GM19455 (cell line): ENCODE measurements around the gene SLC41A3.
A peak's percentile ranks its signal among the peaks of the same experiment; 100 is the strongest.
"Not testable (repeated sequence)": the region's sequence is repeated elsewhere in the genome, so short reads cannot be mapped to it uniquely, and the experiment has no call there.

Experiments
- ATAC-seq: cut with Tn5 transposase; IDR thresholded peaks from one replicate; pipeline ENCODE4 v1.9.1; 2021; ENCODE audit not compliant: unreplicated experiment

Gene SLC41A3

GRCh38 chr3:126084768-126085180 is 850 bp upstream of the SLC41A3 start:
- ATAC-seq, result no peak

DNA sequence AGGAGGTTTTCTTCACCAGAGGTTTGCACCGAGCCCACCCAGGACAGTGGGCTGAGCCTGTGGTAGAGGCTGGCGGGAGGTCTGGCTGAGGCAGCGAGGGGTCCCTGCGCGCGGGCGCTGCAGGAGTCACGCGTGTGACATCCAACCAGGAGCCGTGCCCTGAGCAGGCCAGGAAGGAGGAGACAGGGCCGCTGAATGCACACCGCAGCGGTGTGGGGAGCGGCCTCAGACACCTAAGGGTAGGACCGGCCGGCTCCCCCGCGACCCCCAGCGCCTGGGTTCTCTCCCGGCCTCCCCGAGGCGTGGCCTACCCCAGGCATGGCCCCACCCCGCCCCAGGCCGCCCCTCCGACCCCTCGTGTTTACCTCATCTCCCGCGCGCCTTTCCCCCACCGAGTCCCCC is 412 bp downstream of the SLC41A3 start:
- ATAC-seq, result peak; percentile 59

DNA sequence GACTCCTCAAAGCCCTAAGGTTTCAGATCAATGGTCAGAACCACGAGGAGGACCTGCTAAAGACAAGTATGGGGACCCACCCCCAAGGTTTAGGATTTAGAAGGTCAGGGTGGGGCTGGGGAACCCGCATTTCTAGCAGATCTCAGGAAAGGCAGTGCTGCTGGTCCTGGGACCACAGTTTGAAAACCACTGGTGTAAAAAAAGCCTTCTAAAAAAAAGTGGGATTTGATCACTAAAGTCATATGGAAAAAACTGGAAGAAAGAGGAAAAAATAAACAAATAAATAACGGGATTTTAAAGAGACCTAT is 832 bp downstream of the SLC41A3 start:
- no peak for ATAC-seq

DNA sequence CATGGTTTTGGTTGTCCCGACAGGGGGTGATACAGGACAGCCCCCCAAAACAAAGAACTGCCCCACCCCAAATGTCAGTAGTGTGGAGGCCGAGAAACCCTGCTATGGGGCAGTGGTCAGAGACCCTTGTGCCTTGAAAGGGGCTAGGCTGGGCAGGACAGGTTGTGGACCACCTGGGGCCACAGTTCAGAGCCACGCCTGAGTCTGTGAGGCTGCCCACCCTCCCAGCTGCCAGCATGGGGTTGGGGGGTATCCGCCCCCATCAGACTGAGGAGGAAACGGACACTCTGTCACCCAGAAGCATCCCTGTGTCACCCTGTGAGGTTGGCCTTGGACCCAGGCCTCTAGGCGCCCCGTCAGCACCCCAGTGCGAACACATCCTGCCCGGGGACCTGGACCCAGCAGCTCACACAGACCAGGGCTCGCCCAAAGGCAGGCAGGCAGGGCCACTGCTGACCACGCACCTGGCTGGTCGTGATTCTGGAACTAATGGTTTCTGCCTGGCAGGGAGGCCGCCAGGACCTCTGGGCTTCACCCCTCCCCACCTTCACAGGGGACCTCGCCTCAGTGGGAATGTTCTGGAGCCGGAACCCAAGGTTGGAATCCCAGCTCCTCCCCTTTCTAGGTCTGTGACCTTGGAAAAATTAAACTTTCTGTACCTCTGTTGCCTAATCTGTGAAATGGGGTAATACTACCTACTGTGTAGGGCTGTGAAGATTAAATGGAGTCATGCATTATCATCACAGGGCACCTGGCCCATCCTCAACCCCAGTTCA is 1.4 kb downstream of the SLC41A3 start:
- no peak for ATAC-seq

GRCh38 chr3:126081618-126082361 is 2.1 kb downstream of the SLC41A3 start:
- no peak for ATAC-seq

DNA sequence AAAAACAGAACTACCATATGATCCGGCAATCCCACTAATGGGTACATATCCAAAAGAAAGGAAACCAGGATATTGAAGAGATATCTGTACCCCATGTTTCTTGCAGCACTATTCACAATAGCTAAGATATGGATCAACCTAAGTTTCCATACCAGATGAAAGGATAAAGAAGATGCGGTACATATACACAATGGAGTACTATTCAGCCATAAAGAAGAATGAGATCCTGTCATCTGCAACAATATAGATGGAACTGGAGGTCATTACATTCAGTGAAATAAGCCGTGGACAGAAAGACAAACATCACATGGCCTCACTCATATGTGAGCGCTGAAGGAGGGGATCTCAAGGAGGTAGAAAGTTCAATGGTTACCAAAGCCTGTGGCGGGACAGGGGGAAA is 3.0 kb downstream of the SLC41A3 start:
- no peak for ATAC-seq

- no peak for ATAC-seq
These were observed 5.1 kb downstream of the SLC41A3 start for GRCh38 chr3:126078866-126079265.

DNA sequence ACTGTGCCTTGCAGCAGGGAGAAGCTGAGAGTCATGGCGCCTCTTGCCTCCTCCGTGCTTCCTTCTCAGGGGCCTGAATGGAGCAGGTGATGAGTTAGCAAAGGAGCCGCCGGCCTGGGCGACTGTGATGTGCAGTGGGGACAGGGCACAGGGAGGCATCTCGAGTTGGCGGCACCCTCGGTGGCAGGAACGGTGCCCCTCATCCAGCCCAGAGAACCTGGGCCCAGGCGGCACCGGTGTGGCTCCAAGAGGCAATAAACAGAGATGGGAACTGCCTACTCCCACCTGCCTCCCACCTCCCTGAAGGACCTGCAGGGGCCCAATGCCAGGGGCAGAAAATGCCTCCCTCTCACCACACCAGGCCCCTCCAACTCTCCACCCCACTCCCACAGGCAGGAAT is 6.2 kb downstream of the SLC41A3 start:
- ATAC-seq, result no peak

GRCh38 chr3:126076140-126076539 is 7.8 kb downstream of the SLC41A3 start:
- no peak for ATAC-seq

- ATAC-seq, result no peak
These were observed 13.8 kb downstream of the SLC41A3 start for GRCh38 chr3:126070146-126070545.

DNA sequence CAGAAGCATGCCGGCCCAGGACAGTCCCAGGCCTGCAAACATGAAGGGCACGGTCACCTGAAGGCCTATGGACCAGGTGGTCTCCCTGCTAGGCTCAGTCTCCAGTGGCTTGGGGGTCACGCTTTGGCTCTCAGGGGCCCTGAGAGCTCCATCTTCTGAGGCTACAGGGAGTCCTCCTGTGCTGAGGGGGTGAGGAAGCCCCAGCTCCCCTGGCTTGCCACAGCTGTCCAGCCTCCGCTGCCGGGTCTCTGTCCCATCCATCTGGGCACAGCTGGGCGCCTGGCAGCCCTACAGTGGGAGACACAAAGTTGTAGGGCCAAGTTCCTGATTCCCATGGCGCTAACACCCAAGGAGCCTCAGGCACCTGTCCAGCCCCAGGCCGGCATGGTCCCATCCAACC is 16.0 kb downstream of the SLC41A3 start:
- ATAC-seq, result no peak

GRCh38 chr3:126066676-126067075 is 17.2 kb downstream of the SLC41A3 start:
- ATAC-seq, result not testable (repeated sequence)

DNA sequence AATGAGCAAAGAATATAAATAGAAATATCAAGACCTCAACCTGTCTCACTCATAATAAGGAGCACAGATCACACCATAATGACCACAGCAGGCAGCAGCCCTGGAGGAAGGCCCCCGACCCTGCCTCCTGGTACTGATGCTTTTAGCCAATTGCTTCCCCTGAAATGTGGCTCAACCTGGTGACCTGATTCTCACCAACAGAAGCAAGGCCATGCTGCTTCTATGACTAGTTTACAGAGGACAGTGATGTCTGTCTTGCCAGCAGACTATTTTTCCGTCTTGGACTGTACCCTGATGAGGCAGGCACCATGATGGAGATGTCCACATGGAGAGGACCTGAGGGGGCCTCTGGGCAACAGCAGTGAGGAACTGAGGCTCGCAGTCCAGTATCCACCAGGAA is 18.0 kb downstream of the SLC41A3 start:
- ATAC-seq, result no peak

DNA sequence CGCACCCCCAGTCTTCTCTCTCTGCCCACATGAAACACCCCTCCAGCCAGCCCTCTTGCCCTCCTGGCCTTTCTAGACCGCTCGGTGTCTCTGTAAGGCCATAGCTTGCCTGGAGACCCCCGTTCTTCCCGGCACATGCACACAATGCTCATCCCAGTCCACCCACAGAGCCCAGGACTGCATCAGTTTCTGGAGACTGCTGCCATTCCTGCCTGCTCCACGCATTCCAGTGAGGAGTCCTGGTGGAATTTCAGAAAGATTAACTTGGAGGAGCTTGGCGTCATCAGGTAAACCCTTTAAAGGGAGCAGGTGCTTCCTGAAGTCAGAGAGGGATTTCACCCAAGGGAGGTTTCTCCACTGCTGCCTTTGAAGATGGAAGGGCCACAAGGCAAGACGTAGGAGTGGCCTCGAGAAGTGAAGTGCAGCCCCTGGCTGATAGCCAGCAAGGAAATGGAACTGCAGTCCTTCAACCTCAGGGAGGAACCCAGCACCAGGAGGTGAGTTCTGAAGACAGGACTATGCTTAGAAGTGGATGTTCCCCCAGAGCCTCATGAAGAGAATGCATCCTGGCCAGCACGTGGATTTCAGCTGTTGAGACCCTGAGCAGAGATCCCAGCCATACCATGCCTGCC is 19.2 kb downstream of the SLC41A3 start:
- no peak for ATAC-seq

DNA sequence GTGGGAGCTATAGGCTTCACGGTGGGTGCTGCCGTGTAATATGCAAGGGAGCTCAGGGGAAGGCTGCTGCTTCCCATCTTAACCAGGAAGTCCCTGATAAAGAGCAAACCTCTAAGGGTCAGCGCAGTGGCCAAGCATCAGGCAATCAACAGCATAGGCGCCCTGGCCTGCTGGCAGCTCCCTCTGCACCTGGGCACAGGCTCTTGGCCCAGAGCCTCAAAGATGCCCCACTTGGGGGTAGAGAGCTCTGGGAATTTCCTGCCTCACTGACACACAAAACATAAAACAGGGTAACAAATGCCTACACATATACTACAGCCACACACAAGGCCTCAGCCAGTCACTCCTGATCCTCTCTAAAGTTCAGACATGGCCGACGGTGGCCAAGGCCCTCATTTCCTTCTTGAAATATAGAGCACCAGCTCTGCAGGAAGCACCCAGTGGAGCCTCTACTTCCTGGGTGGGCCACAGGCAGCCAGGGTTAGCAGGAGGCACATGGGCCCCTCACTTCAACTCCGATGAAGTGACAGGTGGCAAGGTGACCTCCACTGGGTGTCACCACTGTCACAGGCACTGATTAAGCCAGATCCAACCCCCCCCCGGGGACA is 20.5 kb downstream of the SLC41A3 start:
- no peak for ATAC-seq

DNA sequence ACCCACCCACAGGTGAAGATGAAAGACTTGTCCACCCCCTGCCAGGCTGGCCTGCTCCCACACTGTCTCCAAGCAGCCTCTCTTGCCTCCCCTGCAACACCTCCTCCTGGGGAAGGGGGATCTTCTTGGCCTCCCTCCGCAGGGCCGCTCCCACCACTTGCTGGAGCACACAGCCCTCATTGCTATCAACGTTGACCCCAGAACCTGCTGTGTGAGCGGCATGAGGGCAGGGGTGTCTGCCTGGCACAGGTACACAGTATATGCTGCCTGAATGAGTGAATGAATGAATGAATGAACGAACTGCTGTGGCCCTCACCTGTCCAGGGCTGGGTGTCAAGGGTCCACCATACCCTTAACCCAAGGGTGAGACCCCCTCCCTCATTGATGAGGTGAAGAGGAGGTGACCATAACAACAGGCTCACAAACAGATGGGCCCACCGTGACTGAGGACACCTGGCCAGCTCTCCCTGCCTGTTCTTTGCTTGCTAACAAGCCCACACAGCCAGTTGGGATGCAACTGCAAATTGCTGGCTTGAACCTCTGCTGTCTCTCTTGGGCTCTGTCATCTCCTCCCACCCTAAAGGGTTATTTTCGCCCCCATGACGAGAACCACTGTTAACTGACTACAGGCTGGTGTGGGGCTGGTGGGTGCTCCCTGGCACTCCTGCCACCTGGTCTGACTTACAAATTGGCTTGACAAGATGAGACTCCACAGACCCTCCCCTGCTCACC is 22.5 kb downstream of the SLC41A3 start:
- no peak for ATAC-seq

DNA sequence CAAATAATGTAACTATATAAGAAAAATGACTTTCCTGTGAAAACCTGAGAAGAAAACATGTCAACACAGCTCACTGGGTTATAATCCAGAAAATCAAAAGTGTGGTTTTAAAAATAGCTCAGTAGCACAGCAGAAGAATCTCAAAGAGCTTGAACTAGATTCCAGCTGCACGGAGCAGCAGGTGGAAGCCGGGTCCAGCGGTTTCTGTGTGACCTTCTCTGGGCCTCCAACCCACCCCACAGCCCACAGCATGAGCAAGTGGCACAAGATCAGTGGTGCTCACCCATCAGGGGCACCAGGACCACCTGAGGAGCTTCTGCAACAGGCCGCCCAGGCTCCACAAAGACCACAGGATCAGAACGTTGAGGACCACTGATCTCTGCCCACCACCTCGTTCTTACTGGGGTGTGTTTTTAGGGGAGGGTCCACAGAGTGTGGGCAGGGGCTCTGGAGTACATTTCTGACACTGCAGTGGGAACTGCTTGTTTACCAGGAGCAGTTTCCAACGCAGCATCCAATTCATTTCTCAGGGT is 23.2 kb downstream of the SLC41A3 start:
- no peak for ATAC-seq

GRCh38 chr3:126058666-126059065 is 25.3 kb downstream of the SLC41A3 start:
- ATAC-seq, result no peak

DNA sequence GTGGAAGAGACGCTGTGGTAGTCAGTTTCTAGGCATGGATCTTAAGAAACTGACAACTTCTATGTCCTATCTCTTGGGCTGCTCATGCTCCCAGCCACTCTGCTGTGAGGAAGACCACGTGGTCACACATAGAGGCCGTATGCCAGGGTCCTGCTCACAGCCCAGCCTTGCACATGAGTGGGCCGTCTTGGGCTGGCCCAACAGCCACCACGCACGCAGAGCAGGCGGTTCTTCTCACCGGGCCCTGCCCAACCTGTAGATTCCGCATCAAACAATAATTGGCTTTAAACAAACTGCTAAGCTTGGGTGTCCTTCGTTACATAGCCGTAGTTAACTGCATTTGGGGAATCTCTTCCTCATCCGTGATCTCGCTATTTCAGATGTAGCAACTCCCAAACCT is 26.0 kb downstream of the SLC41A3 start:
- no peak for ATAC-seq

DNA sequence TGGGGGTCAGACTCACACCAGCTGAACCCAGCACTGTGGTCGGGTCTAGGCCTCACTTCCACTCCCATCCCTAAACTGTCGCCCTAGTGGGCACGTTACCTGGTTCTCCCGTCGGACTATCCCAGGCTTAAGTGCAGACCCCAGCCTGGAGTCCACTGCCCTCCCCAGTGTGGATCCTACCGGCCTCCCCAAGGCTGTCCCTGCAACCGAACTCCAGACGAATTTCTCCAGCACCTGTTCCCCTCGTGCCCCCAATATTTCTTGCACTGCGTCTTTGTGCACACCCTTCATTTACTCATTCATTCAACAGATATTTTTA is 26.5 kb downstream of the SLC41A3 start:
- ATAC-seq, result no peak
